Inflammatory macrophage treated with lipopolysaccharide for 4 hours (primary cell): ENCODE measurements around the gene RPP38.

ENCODE experiments used
- DNase-seq: peaks from one replicate; pipeline ENCODE4 v3.0.0-alpha.2; 2020

RPP38 gene, protein sequence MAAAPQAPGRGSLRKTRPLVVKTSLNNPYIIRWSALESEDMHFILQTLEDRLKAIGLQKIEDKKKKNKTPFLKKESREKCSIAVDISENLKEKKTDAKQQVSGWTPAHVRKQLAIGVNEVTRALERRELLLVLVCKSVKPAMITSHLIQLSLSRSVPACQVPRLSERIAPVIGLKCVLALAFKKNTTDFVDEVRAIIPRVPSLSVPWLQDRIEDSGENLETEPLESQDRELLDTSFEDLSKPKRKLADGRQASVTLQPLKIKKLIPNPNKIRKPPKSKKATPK

GRCh38 chr10:15097011-15097812, at the start of gene RPP38:
Gene RPP38, plus strand, starts transcription at chr10:15097355. Its CDS starts 5,960 bp downstream, at chr10:15103315.
- peak; percentile 96 for DNase-seq

DNA sequence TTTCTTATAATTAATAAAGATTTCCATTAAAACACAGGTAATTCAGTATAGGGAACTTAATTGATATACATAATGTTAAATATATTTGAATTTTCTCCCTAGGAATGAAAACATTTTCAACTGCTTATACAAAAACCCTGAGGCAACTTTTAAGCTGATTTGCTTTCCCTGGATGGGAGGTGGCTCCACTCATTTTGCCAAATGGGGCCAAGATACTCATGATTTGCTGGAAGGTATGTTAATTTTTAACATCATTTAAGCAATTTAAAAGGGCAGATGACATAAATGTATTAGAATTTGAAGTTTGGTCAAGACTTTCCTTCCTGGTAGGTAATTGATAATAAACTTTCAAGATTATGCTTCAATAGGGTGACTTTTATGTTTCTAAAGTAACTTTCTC, 47.6 kb upstream of the RPP38 start:
- DNase-seq, result no peak

DNA sequence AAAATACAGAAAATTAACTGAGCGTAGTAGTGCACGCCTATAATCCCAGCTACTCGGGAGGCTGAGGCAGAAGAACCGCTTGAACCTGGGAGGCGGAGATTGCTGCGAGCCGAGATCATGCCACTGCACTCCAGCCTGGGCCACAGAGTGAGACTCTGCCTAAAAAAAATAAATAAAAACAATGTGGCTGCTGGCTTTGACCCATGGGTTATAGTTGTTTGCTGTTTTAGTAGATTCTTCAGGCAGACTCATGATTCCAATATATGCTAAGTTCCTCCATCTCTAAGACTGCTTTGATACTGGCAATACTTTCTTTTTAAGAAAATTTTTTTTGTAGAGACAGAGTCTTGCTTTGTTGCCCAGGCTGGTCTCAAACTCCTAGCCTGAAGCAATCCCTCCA, 45.0 kb upstream of the RPP38 start:
- no peak for DNase-seq

DNA sequence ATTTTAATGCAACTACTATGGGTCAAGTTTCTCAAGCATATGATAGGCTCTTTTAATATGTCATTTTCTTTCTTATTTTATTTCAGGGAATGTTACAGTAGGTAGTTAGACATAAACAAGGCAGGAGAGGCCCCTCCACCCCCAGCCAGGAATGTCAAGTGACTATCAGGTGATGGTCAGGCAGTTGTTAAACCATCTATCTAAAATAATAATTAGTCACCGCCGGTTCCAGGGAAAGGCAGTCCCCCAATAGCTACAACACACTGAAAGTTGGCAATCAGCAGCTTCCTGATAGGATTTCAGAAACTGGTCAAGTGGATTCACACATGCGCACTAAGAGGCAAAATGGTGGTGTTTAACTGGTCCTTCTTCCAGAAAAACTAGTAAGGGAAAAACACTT, 44.1 kb upstream of the RPP38 start:
- DNase-seq, result no peak

DNA sequence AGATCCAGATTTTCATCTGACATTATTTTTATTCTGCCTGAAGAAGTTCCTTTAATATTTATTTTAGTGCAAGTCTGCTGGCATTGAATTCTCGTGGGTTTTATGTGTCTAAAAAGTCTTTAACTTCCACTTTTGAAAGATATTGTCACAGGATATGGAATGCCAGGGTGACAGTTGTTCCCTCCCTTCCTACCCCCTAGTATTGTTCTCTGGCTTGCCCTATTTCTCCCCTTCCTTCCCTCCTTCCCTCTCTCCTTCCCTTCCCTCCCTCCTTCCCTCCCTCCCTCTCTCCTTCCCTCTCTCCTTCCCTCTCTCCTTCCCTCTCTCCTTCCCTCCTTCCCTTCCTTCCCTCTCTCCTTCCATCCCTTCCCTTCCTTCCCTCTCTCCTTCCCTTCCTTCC, 38.5 kb upstream of the RPP38 start:
- no peak for DNase-seq

GRCh38 chr10:15059914-15060313, 37.2 kb upstream of the RPP38 start:
- DNase-seq, result no peak

DNA sequence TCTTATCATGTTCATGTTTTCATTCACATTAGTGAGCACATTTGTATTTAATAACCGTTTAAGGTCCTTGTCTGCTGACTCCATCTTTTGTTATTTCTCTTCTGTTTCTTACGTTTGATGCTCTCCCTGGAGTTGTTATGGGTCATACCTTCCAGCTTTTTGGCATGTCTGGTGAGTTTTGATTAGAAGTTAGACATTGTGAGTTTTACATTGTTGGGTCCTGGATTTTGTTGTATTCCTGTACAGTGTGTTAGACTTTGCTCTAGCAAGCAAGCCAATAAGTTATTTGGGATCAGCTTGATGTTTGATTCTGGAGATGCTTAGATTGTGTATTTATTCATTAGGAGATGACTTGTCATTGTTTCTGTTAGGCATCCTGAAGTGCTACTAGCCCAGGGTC, 36.5 kb upstream of the RPP38 start:
- no peak for DNase-seq

DNA sequence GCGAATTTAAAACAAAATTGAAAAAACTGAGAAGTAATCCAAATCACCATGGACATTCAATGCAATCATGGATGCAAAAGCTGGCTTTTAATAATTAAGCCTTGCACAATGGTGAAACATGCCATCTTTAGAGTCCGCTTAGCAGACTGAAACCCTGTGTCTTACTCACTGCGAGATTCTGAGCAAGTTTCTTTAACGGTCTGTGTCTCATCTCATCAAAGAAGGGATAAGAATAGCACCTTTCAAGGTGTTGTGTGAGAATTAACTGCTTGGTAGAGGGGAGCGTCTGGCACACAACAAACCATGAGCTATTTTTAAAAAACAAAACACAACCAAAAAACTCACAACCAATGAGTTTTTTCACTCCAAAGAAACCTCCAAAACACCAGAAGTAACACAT, 30.0 kb upstream of the RPP38 start:
- no peak for DNase-seq

DNA sequence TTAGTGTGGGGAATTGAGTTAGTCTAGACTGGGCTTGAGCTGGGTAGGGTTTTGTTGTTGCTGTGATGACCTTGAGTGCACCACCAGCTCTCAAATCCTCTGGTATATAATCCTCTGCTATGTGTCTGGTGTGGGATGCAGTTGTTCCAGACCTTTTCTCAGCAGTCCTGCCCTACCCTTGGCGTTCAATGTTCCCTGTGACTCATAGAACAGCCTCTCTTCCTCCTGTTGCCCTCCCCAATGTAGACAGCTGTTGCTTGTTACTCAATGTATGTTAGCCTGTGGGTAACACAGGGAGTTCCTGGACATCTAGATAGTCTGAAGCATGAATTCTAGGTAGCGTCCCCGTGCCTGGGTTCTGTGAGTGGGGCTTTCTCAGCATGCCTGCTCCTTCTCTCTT, 28.4 kb upstream of the RPP38 start:
- no peak for DNase-seq

DNA sequence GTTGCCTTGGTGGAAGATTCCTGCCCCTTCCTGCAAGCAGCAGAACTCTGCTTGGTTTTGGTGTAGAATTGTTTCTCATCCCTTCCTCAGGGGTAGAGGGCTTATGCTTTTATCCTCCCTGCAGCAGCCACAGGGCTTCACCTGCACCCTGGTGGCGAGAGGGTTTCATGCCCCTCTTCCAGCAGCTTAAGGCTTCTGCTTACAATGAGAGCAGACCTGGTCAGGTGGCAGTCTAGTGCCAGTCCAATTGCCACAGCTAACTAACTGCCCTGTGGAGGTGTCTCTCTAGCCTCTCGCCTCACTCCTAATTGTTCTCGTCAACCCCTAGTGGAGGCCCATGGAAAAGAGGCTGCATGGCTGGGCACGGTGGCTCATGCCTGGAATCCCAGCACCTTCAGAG, 27.9 kb upstream of the RPP38 start:
- DNase-seq, result no peak

- DNase-seq, result no peak
Measured at GRCh38 chr10:15072358-15072757, 24.8 kb upstream of the RPP38 start.

DNA sequence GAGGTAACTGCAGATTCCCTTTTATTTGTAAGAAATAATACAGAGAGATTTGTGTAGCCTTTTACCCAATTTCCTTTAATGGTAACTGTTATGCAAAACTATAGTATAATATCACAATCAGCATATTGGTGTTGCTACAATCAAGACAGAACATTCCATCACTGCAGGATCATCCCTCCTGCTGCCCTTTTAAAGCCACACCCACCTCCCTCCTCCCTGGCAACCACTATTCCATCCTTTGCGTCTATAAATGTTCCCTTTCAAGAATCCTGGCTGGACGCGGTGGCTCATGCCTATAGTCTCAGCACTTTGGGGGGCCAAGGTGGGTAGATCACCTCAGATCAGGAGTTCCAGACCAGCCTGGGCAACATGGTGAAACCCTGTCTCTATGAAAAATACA, 21.7 kb upstream of the RPP38 start:
- no peak for DNase-seq

- DNase-seq, result no peak
Measured at GRCh38 chr10:15083674-15084501, 13.3 kb upstream of the RPP38 start.

GRCh38 chr10:15084502-15084922, 12.6 kb upstream of the RPP38 start:
- DNase-seq, result peak; percentile 23

DNA sequence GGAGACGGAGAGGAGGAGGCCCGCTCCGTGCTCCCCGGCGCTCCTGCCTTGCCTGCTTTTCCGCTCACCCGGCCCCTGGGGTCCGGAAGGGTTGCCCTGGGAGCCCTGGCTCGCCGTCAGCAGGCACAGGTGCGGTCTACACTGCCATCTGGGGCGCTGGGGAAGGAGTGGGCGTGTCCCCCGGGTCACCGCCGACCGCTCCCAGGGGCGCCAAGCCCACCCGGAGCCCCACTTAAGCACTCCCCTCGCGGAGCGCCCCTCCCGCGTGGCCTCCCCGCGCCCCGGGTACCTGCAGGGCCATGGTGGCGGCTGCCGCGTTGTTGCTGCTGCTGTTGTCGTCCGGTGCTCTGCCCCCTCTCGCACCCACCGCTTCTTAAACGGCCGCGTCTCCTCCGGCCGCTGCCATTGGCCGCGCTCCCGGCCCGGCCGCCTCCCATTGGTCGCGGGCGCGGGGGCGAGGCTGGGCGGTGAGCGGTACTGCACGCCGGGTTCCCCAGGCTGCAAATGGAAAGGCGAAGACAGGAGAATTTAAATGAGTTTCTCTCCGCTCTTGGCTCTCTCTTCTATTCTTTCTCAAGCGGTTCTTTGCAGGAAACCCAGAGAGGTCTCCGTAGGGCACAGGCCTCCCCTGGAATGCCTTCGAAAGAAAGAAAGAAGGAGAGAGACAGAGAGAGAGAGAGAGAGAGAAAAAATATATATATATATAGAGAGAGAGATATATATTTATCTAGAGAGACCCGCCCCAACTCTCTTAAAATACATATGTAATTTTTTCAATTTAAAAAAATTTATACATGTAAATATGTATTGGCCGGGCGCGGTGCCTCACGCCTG, 8.5 kb upstream of the RPP38 start, which contains the start of gene ACBD7:
Gene ACBD7, minus strand, starts transcription at position 349 of the 834 bp plus-strand sequence. Its CDS starts 48 bp downstream, at position 301.
- DNase-seq, result peak; percentile 67

GRCh38 chr10:15091418-15091817, 5.7 kb upstream of the RPP38 start:
- DNase-seq, result no peak

GRCh38 chr10:15092855-15093408, 4.2 kb upstream of the RPP38 start:
- no peak for DNase-seq

DNA sequence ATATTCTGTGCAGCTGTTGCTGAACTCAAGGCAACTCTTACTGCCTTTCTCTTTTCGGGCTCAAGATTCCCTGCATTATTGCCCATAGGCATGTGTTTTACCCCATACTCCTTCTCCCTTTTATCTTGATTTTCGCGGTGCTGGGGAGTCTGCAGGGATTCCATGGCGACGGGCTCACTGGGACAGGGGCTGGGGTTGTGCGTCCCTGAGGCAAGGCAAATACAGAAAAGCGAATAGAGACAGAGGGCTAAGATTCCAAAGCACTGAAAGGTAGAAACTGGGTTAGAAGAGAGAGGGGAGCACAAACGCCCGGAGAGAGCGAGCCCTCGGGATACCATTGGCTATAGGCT, 519 bp upstream of the RPP38 start:
- DNase-seq, result no peak

DNA sequence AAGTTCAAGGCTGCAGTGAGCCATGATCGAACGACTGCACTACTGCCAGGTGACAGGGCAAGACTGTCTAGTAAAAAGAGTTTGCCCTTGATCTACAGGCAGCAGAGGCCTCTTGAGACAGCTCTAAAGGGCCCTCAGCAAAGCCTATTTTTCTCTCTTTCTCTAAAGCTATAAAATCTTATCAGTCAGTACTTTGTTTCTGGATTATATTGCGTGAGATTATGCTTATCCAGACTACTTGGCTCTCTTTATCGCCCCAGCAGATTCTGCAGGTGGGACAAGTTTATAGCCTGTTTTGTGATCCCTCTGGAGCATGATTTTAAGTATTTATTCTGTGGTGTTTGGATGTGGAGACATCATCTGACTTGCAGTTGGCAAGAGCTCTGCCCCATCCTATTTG, 2.7 kb downstream of the RPP38 start:
- DNase-seq, result no peak

DNA sequence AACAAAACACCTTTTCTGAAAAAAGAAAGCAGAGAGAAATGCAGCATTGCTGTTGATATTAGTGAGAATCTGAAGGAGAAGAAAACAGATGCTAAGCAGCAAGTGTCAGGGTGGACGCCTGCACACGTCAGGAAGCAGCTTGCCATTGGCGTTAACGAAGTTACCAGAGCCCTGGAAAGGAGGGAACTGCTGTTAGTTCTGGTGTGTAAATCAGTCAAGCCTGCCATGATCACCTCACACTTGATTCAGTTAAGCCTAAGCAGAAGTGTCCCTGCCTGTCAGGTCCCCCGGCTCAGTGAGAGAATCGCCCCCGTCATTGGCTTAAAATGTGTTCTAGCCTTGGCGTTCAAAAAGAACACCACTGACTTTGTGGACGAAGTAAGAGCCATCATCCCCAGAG, 6.4 kb downstream of the RPP38 start:
- DNase-seq, result no peak

DNA sequence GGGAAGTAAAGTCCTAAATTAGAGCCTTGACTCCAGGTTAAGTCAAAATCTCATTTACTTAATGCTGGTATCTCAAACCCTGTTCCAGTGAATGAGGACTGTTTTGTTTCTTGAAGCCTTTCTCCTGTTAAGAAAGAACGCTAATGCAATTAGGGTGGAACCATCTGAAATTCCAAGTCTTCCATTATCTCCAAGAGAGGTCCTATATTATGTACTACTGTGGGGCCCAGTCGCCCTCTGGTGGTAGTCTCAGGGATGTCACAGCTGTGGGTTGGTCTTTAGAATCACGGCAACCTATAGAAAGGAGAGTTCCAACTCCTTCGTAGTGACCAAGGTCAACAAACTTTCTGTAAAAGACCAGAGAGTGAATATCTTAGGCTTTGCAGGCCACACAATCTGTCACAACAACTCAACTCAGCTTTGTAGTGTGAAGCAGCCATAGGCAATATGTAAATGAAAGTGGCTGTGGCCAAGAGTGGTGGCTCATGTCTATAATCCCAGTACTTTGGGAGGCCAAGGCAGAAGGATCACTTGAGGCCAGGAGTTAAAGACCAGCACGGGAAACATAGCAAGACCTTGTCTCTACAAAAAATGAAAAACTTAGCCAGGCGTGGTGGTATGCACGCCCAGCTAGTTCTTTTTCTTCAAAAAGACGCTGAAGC, 9.3 kb downstream of the RPP38 start:
- peak; percentile 62 for DNase-seq

GRCh38 chr10:15112657-15113056, 15.5 kb downstream of the RPP38 start:
- no peak for DNase-seq
